Measurements from ENCODE around the gene RAB40B. TPM values are rescaled to one million over a fixed set of nuclear protein-coding genes. Genes with fewer than 3 reads are reported as not detected.

The RAB40B gene
- total RNA-seq, 6 experiments from 2014 or later, result 8.0 to 14.8 (median 9.3) TPM

DNA sequence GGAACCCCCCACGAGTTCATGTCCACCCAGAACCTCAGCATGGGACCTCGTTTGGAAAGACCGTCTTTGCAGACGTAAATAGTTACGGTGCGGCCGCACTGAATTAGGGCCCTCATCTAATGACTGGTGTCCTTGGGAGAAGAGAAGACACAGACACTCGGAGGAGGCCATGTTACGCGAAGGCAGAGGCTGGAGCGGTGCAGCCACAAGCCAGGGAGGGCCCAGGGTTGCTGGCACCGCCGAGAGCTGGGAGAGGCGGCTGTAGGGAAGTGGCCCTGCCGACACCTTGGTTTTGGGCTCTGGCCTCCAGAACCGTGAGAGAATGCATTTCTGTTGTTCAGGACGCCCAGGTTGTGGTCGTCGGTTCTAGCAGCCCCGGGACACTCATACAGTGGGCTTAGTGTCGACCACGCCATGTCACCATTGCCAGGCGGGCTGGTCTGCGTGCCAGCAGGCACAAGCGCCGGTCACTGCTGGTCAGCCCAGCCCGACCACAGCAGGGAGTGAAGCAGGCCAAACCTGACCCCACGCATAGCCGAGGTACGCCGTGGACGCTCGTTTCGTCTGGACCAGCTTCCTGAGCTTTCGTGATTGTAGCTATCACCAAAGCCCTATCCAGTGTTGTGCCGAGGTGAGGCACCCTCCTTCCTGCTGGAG, 39.6 kb downstream of the RAB40B start:
- H3K9me3 Mint-ChIP-seq, result peaks cover 7% of the 10 kb centered on the region; the same call in 1 of the 2 replicates
- H3K4me1 Mint-ChIP-seq (ENCODE audit: low read depth), result peaks cover 6% of the 10 kb centered on the region
- TF ChIP-seq, protein P1, sequence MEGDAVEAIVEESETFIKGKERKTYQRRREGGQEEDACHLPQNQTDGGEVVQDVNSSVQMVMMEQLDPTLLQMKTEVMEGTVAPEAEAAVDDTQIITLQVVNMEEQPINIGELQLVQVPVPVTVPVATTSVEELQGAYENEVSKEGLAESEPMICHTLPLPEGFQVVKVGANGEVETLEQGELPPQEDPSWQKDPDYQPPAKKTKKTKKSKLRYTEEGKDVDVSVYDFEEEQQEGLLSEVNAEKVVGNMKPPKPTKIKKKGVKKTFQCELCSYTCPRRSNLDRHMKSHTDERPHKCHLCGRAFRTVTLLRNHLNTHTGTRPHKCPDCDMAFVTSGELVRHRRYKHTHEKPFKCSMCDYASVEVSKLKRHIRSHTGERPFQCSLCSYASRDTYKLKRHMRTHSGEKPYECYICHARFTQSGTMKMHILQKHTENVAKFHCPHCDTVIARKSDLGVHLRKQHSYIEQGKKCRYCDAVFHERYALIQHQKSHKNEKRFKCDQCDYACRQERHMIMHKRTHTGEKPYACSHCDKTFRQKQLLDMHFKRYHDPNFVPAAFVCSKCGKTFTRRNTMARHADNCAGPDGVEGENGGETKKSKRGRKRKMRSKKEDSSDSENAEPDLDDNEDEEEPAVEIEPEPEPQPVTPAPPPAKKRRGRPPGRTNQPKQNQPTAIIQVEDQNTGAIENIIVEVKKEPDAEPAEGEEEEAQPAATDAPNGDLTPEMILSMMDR (IDR thresholded peaks at IDR 0.05), result no peak
- peaks cover 3% of the 10 kb centered on the region for H3K27me3 Mint-ChIP-seq (ENCODE audit: insufficient read depth)
- peaks cover 29% of the 10 kb centered on the region for H3K36me3 Mint-ChIP-seq (ENCODE audit: low read depth)
- DNase-seq, result no peak
- no peak overlapping the region for H3K4me3 Mint-ChIP-seq
- no peak overlapping the region for H3K27ac Mint-ChIP-seq

DNA sequence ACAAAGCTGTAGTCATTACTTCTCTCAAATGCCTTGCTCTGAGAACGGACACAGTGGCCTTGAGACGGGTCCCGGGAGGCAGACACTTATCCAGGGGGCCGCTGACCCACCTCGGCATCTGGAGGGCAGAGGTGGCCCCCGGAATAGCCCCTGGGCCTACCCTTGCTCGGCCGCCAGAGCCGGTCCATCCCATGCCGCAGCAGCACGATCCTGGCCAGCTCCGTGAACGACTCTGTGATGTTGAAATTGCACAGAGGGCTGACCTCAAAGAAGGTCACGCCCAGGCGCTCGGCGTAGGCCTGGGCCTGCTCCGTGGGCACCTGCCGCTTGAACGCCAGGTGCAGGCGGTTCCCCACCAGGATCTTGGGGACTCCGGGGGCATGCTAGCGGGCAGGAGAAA, 40.2 kb downstream of the RAB40B start:
- Mint-ChIP-seq H3K4me3 (no peak overlapping the region), H3K36me3 (ENCODE audit: low read depth) (peaks cover 29% of the 10 kb centered on the region), H3K27ac (no peak overlapping the region), H3K9me3 (peaks cover 7% of the 10 kb centered on the region; the same call in 1 of the 2 replicates), H3K4me1 (ENCODE audit: low read depth) (peaks cover 6% of the 10 kb centered on the region), H3K27me3 (ENCODE audit: insufficient read depth) (peaks cover 3% of the 10 kb centered on the region)
- TF ChIP-seq, protein P1 (IDR thresholded peaks at IDR 0.05), result no peak
- DNase-seq, result no peak

DNA sequence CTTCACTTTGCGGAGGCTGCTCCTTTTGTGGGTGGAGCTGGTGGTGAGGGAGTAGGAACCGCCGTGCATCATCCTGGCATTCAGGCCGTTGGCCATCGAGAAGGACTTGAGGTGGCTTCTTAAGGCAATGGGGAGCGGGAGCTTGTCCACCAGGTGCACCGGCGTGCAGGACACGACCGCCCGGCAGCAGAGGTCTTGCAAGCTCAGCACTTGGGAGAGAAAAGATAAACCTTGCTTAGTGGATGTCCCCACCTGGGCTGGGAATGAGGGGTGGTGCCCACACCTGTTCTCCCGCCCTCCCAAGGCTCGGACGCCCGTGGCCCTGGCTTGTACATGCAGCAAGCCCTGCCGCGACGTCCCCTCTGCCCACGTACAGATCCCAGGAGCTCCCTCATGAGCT, 40.6 kb downstream of the RAB40B start:
- Mint-ChIP-seq H3K36me3 (ENCODE audit: low read depth) (peaks cover 29% of the 10 kb centered on the region), H3K4me3 (no peak overlapping the region), H3K27me3 (ENCODE audit: insufficient read depth) (peaks cover 3% of the 10 kb centered on the region), H3K9me3 (peaks cover 7% of the 10 kb centered on the region; the same call in 1 of the 2 replicates), H3K4me1 (ENCODE audit: low read depth) (peaks cover 6% of the 10 kb centered on the region), H3K27ac (no peak overlapping the region)
- no peak for DNase-seq
- TF ChIP-seq, protein P1 (IDR thresholded peaks at IDR 0.05), result no peak

DNA sequence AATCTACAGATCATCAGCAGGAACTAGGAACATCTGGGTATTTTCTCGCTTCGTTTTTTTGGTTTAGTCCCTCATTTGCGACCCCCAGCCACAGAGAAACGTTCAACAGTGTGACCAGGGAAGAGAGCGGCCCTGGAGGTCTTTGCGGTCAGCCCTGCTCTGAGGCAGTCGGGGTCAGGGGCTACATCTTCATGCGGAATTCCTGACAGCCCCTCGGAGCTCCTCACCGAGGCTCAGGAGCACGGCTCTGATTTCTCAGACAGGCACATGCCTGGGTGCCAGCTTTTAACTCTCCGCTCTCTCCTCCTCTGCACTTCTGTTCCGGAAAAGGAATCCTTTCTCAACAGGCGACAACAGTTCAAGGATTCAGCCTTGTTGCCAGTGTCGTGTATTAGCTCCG, 42.2 kb downstream of the RAB40B start:
- no peak for DNase-seq
- no peak overlapping the region for H3K27ac Mint-ChIP-seq
- peaks cover 6% of the 10 kb centered on the region for H3K4me1 Mint-ChIP-seq (ENCODE audit: low read depth)
- peaks cover 7% of the 10 kb centered on the region; the same call in 1 of the 2 replicates for H3K9me3 Mint-ChIP-seq
- H3K36me3 Mint-ChIP-seq (ENCODE audit: low read depth), result peaks cover 28% of the 10 kb centered on the region
- TF ChIP-seq, protein P1 (IDR thresholded peaks at IDR 0.05), result no peak
- peaks cover 3% of the 10 kb centered on the region for H3K27me3 Mint-ChIP-seq (ENCODE audit: insufficient read depth)
- H3K4me3 Mint-ChIP-seq, result no peak overlapping the region

DNA sequence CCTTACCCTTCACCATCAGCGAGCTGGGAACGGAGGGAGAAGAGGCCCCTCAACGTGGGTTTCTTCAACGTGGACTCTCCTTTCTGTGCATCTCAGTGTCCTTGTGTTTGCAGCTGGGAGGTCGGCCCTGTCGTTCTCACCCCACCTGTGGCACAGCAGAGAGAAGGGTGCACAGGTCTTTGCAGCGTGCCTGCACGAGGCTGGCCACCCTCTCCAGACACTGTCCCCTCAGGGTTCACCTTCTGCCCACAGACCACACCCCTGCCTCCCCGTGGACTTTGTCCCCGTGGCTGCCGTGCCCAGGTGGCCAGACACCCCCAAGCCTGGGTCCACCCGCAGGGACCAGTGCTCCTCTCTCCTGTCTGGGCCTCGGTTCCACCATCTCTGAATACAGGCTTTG, 43.0 kb downstream of the RAB40B start:
- TF ChIP-seq, protein P1 (IDR thresholded peaks at IDR 0.05), result no peak
- Mint-ChIP-seq H3K27ac (no peak overlapping the region), H3K4me3 (no peak overlapping the region), H3K27me3 (ENCODE audit: insufficient read depth) (peaks cover 3% of the 10 kb centered on the region), H3K36me3 (ENCODE audit: low read depth) (peaks cover 21% of the 10 kb centered on the region), H3K9me3 (peaks cover 7% of the 10 kb centered on the region; the same call in 1 of the 2 replicates), H3K4me1 (ENCODE audit: low read depth) (peaks cover 6% of the 10 kb centered on the region)
- no peak for DNase-seq
